Lower leg skin (tissue), 4 donors: ENCODE data around the gene CAMTA2. TPM values are rescaled to one million over a fixed set of nuclear protein-coding genes. Genes with fewer than 3 reads are reported as not detected.

Experiments
- DNase-seq, 2 donors: peaks; one replicate each; pipeline ENCODE4 v3.0.0-alpha.2; 2019; ENCODE audit warnings: low spot score in 2 of 2
- H3K4me3 ChIP-seq: fragments of 200-600 bp; sonication (generic); 2 replicates; pipeline ENCODE4 v1.5.1; 2017; ENCODE audit warnings: mild to moderate bottlenecking, low read depth; ENCODE audit not compliant: poor library complexity, severe bottlenecking
- CTCF ChIP-seq, 3 donors: fragments of 450-650 bp; IDR thresholded peaks; one replicate each; pipeline ENCODE4 v1.5.1; 2016; ENCODE audit warnings: antibody characterized with exemption in 3 of 3, mild to moderate bottlenecking in 3 of 3, moderate library complexity in 2 of 3
- POLR2A ChIP-seq, 2 donors: fragments of 450-650 bp; IDR thresholded peaks; one replicate each; pipeline ENCODE4 v1.6.1; 2016 to 2017; ENCODE audit warnings: antibody characterized with exemption in 2 of 2, mild to moderate bottlenecking in 1 of 2, moderate library complexity in 1 of 2
- WGBS, 2 donors: methylation state at CpG; one replicate each; pipeline ENCODE4 v1.1.5; 2018; 5-methylcytosine and 5-hydroxymethylcytosine counted together
- intact Hi-C: fragments of 100-400 bp; cut with DNase I; formaldehyde crosslinking; loops from one replicate; pipeline ENCODE4 v1.15.0; 2023; ENCODE audit warnings: low total_unique reads
- total RNA-seq, 4 donors: library from RNA; depleted of rRNA; stranded (reverse); fragments of >200 nt; gene quantifications; one replicate each; pipeline ENCODE4 v1.1.0, GENCODE V29; 2016

Gene CAMTA2
- total RNA-seq, 4 donors from 2014 or later, result 21.7 to 35.3 (median 30.6) TPM

GRCh38 chr17:4965311-4965986 lies 22.0 kb downstream of the CAMTA2 start:
- TF ChIP-seq POLR2A (IDR thresholded peaks at IDR 0.05), result no peak
- TF ChIP-seq CTCF (IDR thresholded peaks at IDR 0.05), result no peak
- 97% methylated on average over 15 of the region's 15 CpGs for WGBS, 2 donors
- intact Hi-C loops, result no loop called here
- DNase-seq, result no peak
- H3K4me3 ChIP-seq, result no peak overlapping the region

GRCh38 chr17:4960279-4960922 lies 27.1 kb downstream of the CAMTA2 start:
- intact Hi-C loops, result no loop called here
- TF ChIP-seq POLR2A (IDR thresholded peaks at IDR 0.05) (no peak), CTCF (IDR thresholded peaks at IDR 0.05) (no peak)
- 90% methylated on average over 9 of the region's 9 CpGs for WGBS, 2 donors
- no peak overlapping the region for H3K4me3 ChIP-seq
- DNase-seq, result no peak

GRCh38 chr17:4959261-4959965 lies 28.1 kb downstream of the CAMTA2 start:
- no peak overlapping the region for H3K4me3 ChIP-seq
- TF ChIP-seq POLR2A (IDR thresholded peaks at IDR 0.05), result no peak
- TF ChIP-seq CTCF (IDR thresholded peaks at IDR 0.05), result no peak
- DNase-seq, result no peak
- WGBS, 2 donors, result 83 to 86% methylated on average over 18 of the region's 18 CpGs
- intact Hi-C loops, result no loop called here

GRCh38 chr17:4958102-4958501 lies 29.4 kb downstream of the CAMTA2 start:
- no peak for DNase-seq
- no peak overlapping the region for H3K4me3 ChIP-seq
- TF ChIP-seq POLR2A (IDR thresholded peaks at IDR 0.05) (no peak), CTCF (IDR thresholded peaks at IDR 0.05) (no peak)
- intact Hi-C loops, result no loop called here
- 61 to 67% methylated on average over 3 of the region's 3 CpGs for WGBS, 2 donors

GRCh38 chr17:4956493-4957061 lies 30.9 kb downstream of the CAMTA2 start:
- WGBS, 2 donors, result 77 to 82% methylated on average over 10 of the region's 10 CpGs
- intact Hi-C loops, result no loop called here
- DNase-seq, result peak in 1 of 2 donors; percentile 86
- TF ChIP-seq POLR2A (IDR thresholded peaks at IDR 0.05) (no peak), CTCF (IDR thresholded peaks at IDR 0.05) (no peak)
- no peak overlapping the region for H3K4me3 ChIP-seq
